ENCODE measurements around the gene TSC22D1.

DNA sequence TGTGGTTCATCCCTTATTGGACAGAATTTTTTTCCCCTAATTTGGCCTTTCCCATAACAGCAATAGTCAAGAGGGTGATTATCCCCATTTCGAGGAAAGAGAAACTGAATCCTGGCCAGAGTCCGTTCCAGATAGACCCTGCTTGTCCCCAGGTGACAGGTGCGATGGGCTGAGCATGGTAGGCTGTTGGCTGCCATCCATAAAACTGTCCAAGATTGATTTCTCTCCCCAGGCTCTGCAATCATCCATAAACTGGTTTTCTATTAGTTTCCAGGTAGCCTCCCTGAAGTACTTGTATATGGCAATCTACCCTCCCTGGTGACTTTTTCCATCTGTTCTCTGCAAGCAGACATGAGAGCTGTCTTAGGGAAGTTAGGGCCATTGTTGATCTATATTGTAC, 177.1 kb downstream of the TSC22D1 start:
- TF ChIP-seq, protein P1, sequence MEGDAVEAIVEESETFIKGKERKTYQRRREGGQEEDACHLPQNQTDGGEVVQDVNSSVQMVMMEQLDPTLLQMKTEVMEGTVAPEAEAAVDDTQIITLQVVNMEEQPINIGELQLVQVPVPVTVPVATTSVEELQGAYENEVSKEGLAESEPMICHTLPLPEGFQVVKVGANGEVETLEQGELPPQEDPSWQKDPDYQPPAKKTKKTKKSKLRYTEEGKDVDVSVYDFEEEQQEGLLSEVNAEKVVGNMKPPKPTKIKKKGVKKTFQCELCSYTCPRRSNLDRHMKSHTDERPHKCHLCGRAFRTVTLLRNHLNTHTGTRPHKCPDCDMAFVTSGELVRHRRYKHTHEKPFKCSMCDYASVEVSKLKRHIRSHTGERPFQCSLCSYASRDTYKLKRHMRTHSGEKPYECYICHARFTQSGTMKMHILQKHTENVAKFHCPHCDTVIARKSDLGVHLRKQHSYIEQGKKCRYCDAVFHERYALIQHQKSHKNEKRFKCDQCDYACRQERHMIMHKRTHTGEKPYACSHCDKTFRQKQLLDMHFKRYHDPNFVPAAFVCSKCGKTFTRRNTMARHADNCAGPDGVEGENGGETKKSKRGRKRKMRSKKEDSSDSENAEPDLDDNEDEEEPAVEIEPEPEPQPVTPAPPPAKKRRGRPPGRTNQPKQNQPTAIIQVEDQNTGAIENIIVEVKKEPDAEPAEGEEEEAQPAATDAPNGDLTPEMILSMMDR (IDR thresholded peaks at IDR 0.05; ENCODE audit: insufficient read depth, low read length, poor library complexity, severe bottlenecking), result no peak
- TF ChIP-seq EZH2phosphoT487 (conservative IDR thresholded peaks at IDR 0.05; ENCODE audit: low read length), result no peak

Data from SU-DHL-6 (cell line).